ENCODE results near the gene RUNX2.

GRCh38 chr6:45633272-45633908, 305.3 kb downstream of the RUNX2 start:
- TF ChIP-seq CTCF (IDR thresholded peaks at IDR 0.05 in 8 of 11, conservative IDR thresholded peaks at IDR 0.05 in 3 of 11) (no peak), POLR2AphosphoS5 (IDR thresholded peaks at IDR 0.05) (no peak)

Measured in spleen (tissue), 7 donors.